ENCODE data around the gene GOLGA1.

- TF ChIP-seq CTCF (IDR thresholded peaks at IDR 0.05; ENCODE audit: low read depth, low read length) = peak; percentile 51
- no peak for TF ChIP-seq EZH2phosphoT487 (IDR thresholded peaks at IDR 0.05; ENCODE audit: low read depth)
These were observed 72.1 kb downstream of the GOLGA1 start for GRCh38 chr9:124868511-124869465.
